AG04450 (cell line): ENCODE data around the gene SIX3. TPM values are rescaled to one million over a fixed set of nuclear protein-coding genes. Genes with fewer than 3 reads are reported as not detected.

Experiments used
- CTCF ChIA-PET: fragments of 300-600, 350-600 bp; formaldehyde crosslinking; extraction: SDS; loops from one replicate; lab custom pipeline; 2022; ENCODE audit warnings: antibody characterized with exemption, inconsistent platforms; lab: Charles Lee
- POLR2A ChIA-PET: fragments of 350-600 bp; formaldehyde crosslinking; extraction: SDS; loops from one replicate; lab custom pipeline; 2021; ENCODE audit warnings: antibody characterized with exemption, inconsistent platforms; lab: Yijun Ruan, JAX
- DNase-seq: peaks from one replicate; pipeline ENCODE4 v3.0.0-alpha.2; 2011; ENCODE audit warnings: low read depth, low spot score
- H3K27ac ChIP-seq: one replicate; pipeline ENCODE4 v1.5.1; 2012; ENCODE audit warnings: low read depth, low read length, control low read depth
- H3K27me3 ChIP-seq: one replicate; pipeline ENCODE4 v1.6.0; 2012; ENCODE audit warnings: low read length; ENCODE audit not compliant: control insufficient read depth, insufficient read depth
- H3K4me3 ChIP-seq: 2 replicates; pipeline ENCODE4 v1.5.1; 2011; ENCODE audit warnings: mild to moderate bottlenecking, low read depth, low read length, control low read depth
- H3K9me3 ChIP-seq: 2 replicates; pipeline ENCODE4 v1.5.1; 2012; ENCODE audit warnings: low read length; ENCODE audit not compliant: control insufficient read depth, insufficient read depth
- polyA plus RNA-seq: library from polyadenylated mRNA; depleted of rRNA; stranded (reverse); fragments of >200 nt; gene quantifications from 2 replicates; pipeline ENCODE4 v1.2.3, GENCODE V29; 2011
- TF ChIP-seq, protein P1 (sequence below): IDR thresholded peaks from 2 replicates; pipeline ENCODE4 v1.5.1; 2011; ENCODE audit warnings: low read depth, low read length, control low read depth, inconsistent platforms

Gene SIX3
- polyA plus RNA-seq, 1 experiment = not detected

DNA sequence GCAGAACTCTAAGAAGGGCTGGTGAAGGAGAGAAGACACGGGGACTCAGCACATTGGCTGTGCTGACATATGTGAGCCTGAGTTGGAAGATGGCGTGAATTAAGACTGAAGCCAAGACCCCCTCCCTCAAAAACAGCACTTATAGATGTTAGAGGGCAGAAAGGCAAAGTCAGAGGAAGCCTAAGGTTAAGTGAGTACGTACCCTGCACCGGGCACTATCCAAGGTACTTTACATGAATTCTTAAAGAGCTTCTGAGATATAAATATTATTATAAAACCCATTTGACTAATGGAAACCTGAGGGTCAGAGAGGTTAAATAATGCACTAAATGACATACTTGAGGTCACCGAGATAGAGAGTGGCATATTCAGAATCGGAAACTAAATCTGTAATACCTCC, 25.6 kb downstream of the SIX3 start:
- DNase-seq = no peak
- no peak overlapping the region for H3K27ac ChIP-seq
- ChIA-PET POLR2A (no interaction called here), CTCF (interaction anchor here (1.2 kb wide), 1 partner anchor 11 kb away, joined by 4 read pairs; no protein-coding TSS in a partner anchor)
- H3K9me3 ChIP-seq = no peaks in the 10 kb centered on the region
- H3K4me3 ChIP-seq = no peak overlapping the region
- TF ChIP-seq, protein P1, sequence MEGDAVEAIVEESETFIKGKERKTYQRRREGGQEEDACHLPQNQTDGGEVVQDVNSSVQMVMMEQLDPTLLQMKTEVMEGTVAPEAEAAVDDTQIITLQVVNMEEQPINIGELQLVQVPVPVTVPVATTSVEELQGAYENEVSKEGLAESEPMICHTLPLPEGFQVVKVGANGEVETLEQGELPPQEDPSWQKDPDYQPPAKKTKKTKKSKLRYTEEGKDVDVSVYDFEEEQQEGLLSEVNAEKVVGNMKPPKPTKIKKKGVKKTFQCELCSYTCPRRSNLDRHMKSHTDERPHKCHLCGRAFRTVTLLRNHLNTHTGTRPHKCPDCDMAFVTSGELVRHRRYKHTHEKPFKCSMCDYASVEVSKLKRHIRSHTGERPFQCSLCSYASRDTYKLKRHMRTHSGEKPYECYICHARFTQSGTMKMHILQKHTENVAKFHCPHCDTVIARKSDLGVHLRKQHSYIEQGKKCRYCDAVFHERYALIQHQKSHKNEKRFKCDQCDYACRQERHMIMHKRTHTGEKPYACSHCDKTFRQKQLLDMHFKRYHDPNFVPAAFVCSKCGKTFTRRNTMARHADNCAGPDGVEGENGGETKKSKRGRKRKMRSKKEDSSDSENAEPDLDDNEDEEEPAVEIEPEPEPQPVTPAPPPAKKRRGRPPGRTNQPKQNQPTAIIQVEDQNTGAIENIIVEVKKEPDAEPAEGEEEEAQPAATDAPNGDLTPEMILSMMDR = no peak
- H3K27me3 ChIP-seq = peaks cover 30% of the 10 kb centered on the region

DNA sequence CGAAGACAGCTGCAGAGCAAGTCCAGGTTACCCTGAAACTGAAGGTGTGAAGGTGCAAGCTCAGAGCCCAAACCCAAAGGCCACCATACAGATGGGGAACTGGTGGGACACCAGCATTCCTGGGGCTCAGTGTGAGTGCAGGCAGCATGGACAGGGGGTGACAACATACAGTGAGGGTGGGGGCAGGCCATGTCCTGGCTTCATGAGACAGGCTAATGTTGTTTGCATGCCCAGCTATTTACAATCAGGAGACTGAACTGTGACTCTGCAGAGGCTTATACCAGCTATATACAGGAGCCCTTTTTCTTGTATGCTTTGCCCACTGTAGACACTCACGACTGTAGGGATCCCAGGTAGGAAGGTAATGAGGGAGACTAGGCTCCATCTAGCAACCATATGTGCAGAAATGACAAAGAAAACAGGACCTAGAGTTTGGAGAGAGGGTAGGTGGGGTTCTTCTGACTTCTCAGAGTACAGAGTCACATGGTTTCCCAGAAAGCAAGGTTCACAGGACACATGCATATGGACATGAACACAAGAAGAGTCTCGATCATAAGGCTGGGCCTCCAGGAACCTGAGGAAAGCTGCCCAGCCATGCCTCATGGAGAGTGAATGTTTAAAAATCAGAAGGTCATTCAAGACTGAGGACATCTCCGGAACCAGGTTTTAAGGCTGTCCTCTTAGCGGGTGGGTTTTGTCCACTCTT, 26.4 kb downstream of the SIX3 start:
- H3K27ac ChIP-seq = no peak overlapping the region
- no peaks in the 10 kb centered on the region for H3K9me3 ChIP-seq
- H3K27me3 ChIP-seq = peaks cover 29% of the 10 kb centered on the region
- no peak overlapping the region for H3K4me3 ChIP-seq
- CTCF ChIA-PET = interaction anchor here (0.7 to 1.3 kb wide), 3 partner anchors 12 to 527 kb away, joined by 3 to 4 read pairs (median 4); no protein-coding TSS in a partner anchor
- DNase-seq = no peak
- TF ChIP-seq, protein P1 = no peak
- POLR2A ChIA-PET = no interaction called here

DNA sequence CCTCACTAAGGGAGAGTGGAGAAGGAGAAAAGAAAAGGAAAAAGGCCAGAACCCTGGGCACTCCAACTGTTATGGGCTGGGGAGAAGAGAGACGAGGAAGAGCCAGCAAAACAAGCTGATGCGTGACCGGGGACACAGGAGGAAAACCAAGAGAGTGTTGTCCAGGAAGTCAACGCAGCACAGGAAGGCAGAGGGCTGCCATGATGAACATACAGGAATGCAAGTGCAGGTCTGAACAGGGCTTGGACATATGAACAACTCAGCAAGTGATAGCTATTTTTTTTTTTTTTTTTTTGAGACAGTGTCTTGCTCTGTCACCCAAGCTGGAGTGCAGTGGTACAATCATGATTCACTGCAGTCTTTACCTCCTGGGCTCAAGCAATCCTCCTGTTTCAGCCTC, 28.4 kb downstream of the SIX3 start:
- TF ChIP-seq, protein P1 = no peak
- DNase-seq = no peak
- POLR2A ChIA-PET = no interaction called here
- no peak overlapping the region for H3K4me3 ChIP-seq
- no peak overlapping the region for H3K27ac ChIP-seq
- CTCF ChIA-PET = interaction anchor here (0.5 to 2.0 kb wide), 7 partner anchors 10 to 525 kb away, joined by 3 to 9 read pairs (median 3); no protein-coding TSS in a partner anchor
- no peaks in the 10 kb centered on the region for H3K9me3 ChIP-seq
- peaks cover 36% of the 10 kb centered on the region for H3K27me3 ChIP-seq

DNA sequence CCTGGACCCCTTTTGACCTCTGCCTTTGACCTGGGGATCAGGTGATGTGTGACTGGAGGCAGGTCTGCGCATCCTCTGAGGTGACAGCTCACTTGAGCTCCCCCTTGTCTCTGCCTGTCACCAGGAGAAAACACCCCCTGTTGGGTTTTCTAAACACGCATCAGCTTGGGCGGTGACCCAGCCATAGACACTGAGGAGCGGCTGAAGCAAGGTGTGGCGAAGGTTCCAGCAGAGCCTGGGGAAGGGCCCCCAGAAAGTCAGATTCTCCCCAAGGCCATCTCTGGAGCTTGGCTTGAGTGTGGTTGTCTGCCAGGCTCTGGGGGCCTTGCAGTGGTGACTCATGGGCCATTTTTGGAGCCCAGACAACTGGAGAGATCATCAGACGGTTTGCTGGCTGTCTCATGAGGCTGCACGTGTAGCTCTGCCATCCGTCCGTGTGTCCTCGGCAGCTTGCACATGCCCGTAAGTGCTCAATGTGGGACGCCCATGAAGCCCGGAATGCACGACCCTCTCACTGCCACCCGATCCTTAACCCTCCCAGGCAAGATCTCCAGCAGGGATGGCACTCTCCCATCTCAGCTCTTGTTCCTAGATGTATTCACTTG, 29.4 kb downstream of the SIX3 start:
- CTCF ChIA-PET = interaction anchor here (1.0 to 2.0 kb wide), 5 partner anchors 9 to 524 kb away, joined by 3 to 9 read pairs (median 3); no protein-coding TSS in a partner anchor
- no peak overlapping the region for H3K27ac ChIP-seq
- DNase-seq = no peak
- POLR2A ChIA-PET = no interaction called here
- H3K9me3 ChIP-seq = no peaks in the 10 kb centered on the region
- H3K4me3 ChIP-seq = no peak overlapping the region
- TF ChIP-seq, protein P1 = no peak
- peaks cover 44% of the 10 kb centered on the region for H3K27me3 ChIP-seq
